Mesenchymal stem cell (in vitro differentiated cells and primary cell): ENCODE data around the gene PDCL3. TPM values are rescaled to one million over a fixed set of nuclear protein-coding genes. Genes with fewer than 3 reads are reported as not detected.

Experiments
- DNase-seq: peaks from one replicate; pipeline ENCODE4 v3.0.0-alpha.2; 2013
- H2AFZ ChIP-seq: one replicate; pipeline ENCODE4 v1.6.1; 2013; ENCODE audit warnings: low read depth, mild to moderate bottlenecking, control low read depth, inconsistent platforms, low read length, moderate library complexity
- H2AK5ac ChIP-seq: 2 replicates; pipeline ENCODE4 v1.6.1; 2013; ENCODE audit warnings: low read length, moderate library complexity, mild to moderate bottlenecking, inconsistent platforms; ENCODE audit not compliant: severe bottlenecking
- H2BK120ac ChIP-seq: one replicate; pipeline ENCODE4 v1.6.1; 2013; ENCODE audit warnings: low read depth, mild to moderate bottlenecking, inconsistent platforms, low read length, moderate library complexity
- H2BK12ac ChIP-seq, 2 experiments: one replicate each; pipeline ENCODE4 v1.6.1; 2013; ENCODE audit warnings: inconsistent platforms in 2 of 2, low read length in 2 of 2, mild to moderate bottlenecking in 2 of 2, moderate library complexity in 2 of 2, control low read depth in 1 of 2
- H2BK15ac ChIP-seq: one replicate; pipeline ENCODE4 v1.6.1; 2013; ENCODE audit warnings: mild to moderate bottlenecking, low read depth, inconsistent platforms; ENCODE audit not compliant: poor library complexity, severe bottlenecking
- H2BK5ac ChIP-seq: 2 replicates; pipeline ENCODE4 v1.6.1; 2013; ENCODE audit warnings: low read depth, mild to moderate bottlenecking, low read length, control low read depth, inconsistent platforms; ENCODE audit not compliant: poor library complexity, severe bottlenecking
- H3K14ac ChIP-seq, 2 experiments: one replicate each; pipeline ENCODE4 v1.6.1; 2013; ENCODE audit warnings: inconsistent platforms in 2 of 2, low read length in 2 of 2, control low read depth in 1 of 2, mild to moderate bottlenecking in 1 of 2, moderate library complexity in 1 of 2
- H3K18ac ChIP-seq, 2 experiments: one replicate each; pipeline ENCODE4 v1.6.1; 2013; ENCODE audit warnings: inconsistent platforms in 2 of 2, low read length in 2 of 2, control low read depth in 1 of 2, low read depth in 1 of 2, mild to moderate bottlenecking in 1 of 2
- H3K23ac ChIP-seq, 2 experiments: one replicate each; pipeline ENCODE4 v1.6.1; 2013; ENCODE audit warnings: inconsistent platforms in 2 of 2, low read length in 2 of 2, mild to moderate bottlenecking in 2 of 2, moderate library complexity in 2 of 2, control low read depth in 1 of 2
- H3K27ac ChIP-seq: 2 replicates; pipeline ENCODE4 v1.5.1; 2013; ENCODE audit warnings: mild to moderate bottlenecking, moderate library complexity, low read length, control low read depth, inconsistent platforms; ENCODE audit not compliant: poor library complexity, severe bottlenecking
- H3K27me3 ChIP-seq, 2 experiments: 2 replicates each; pipeline versions ENCODE4 v1.6.1 to v1.7.0; 2013; ENCODE audit warnings: low read length in 2 of 2, mild to moderate bottlenecking in 2 of 2, moderate library complexity in 2 of 2, control low read depth in 1 of 2, inconsistent platforms in 1 of 2; ENCODE audit not compliant: control insufficient read depth in 1 of 2, insufficient read depth in 1 of 2
- H3K36me3 ChIP-seq, 2 experiments: 2 replicates each; pipeline versions ENCODE4 v1.6.1 to v1.7.0; 2013; ENCODE audit warnings: low read length in 2 of 2, control low read depth in 1 of 2, inconsistent platforms in 1 of 2, low read depth in 1 of 2, mild to moderate bottlenecking in 1 of 2; ENCODE audit not compliant: insufficient read depth in 2 of 2, control insufficient read depth in 1 of 2
- H3K4ac ChIP-seq, 2 experiments: one replicate each; pipeline ENCODE4 v1.6.1; 2013; ENCODE audit warnings: inconsistent platforms in 2 of 2, low read length in 2 of 2, mild to moderate bottlenecking in 2 of 2, moderate library complexity in 2 of 2, control low read depth in 1 of 2, low read depth in 1 of 2
- H3K4me1 ChIP-seq: 2 replicates; pipeline ENCODE4 v1.6.1; 2013; ENCODE audit warnings: low read depth, low read length, control low read depth; ENCODE audit not compliant: control insufficient read depth, insufficient read depth
- H3K4me2 ChIP-seq: 2 replicates; pipeline ENCODE4 v1.6.1; 2013; ENCODE audit warnings: low read length, mild to moderate bottlenecking, inconsistent platforms; ENCODE audit not compliant: poor library complexity, severe bottlenecking
- H3K4me3 ChIP-seq, 2 experiments: 2 replicates each; pipeline versions ENCODE4 v1.5.1 to v1.7.0; 2013; ENCODE audit warnings: low read length in 2 of 2, mild to moderate bottlenecking in 2 of 2, control low read depth in 1 of 2, low read depth in 1 of 2; ENCODE audit not compliant: insufficient read depth in 1 of 2
- H3K79me1 ChIP-seq: replicated peaks from 2 replicates; pipeline ENCODE4 v1.6.1; 2013; ENCODE audit warnings: mild to moderate bottlenecking, control low read depth, low read length, inconsistent platforms; ENCODE audit not compliant: poor library complexity, severe bottlenecking
- H3K9ac ChIP-seq: 2 replicates; pipeline ENCODE4 v1.7.0; 2013; ENCODE audit warnings: mild to moderate bottlenecking, low read length, moderate library complexity
- H3K9me3 ChIP-seq: 2 replicates; pipeline ENCODE4 v1.7.0; 2013; ENCODE audit warnings: mild to moderate bottlenecking, low read length; ENCODE audit not compliant: control insufficient read depth
- H4K8ac ChIP-seq: one replicate; pipeline ENCODE4 v1.6.1; 2013; ENCODE audit warnings: inconsistent platforms, mild to moderate bottlenecking, low read length, moderate library complexity
- H4K91ac ChIP-seq: one replicate; pipeline ENCODE4 v1.6.1; 2013; ENCODE audit warnings: mild to moderate bottlenecking, low read length, inconsistent platforms
- WGBS: methylation state at CpG from one replicate; pipeline ENCODE4 v1.1.7; 2013; ENCODE audit warnings: mixed read lengths; 5-methylcytosine and 5-hydroxymethylcytosine counted together
- polyA plus RNA-seq, 2 experiments: library from polyadenylated mRNA; stranded (reverse); fragments of 200-250 nt; gene quantifications; one replicate each; pipeline ENCODE4 v1.2.3, GENCODE V29; 2013

Gene PDCL3
- 18.8 TPM for polyA plus RNA-seq (2013, experiment 1 of 2)
- 19.6 TPM for polyA plus RNA-seq (2013, experiment 2 of 2)

GRCh38 chr2:100562613-100563406 is at the start of gene PDCL3:
Gene PDCL3, plus strand, starts transcription at chr2:100562993. Its CDS starts 75 bp downstream, at chr2:100563068.
- Histone ChIP-seq H3K36me3 (peaks cover 11 to 16% of the 10 kb centered on the region in 2 experiments), H3K4me3 (peak within 1 kb of the TSS; percentile 90 to 97), H3K14ac (peak within 1 kb of the TSS; percentile 90 to 92), H2BK120ac (peak within 1 kb of the TSS; percentile 71), H3K4me1 (peaks cover 8% of the 10 kb centered on the region), H3K4ac (peak within 1 kb of the TSS; percentile 97 to 98), H3K9me3 (no peaks in the 10 kb centered on the region), H4K91ac (peak within 1 kb of the TSS; percentile 96), H3K18ac (peak within 1 kb of the TSS; percentile 95 to 96), H3K27me3 (no peaks in the 10 kb centered on the region), H2AFZ (peak within 1 kb of the TSS; percentile 95), H3K27ac (peak within 1 kb of the TSS; percentile 96), H3K4me2 (peak within 1 kb of the TSS; percentile 74), H2AK5ac (peak within 1 kb of the TSS; percentile 16), H3K9ac (peak within 1 kb of the TSS; percentile 98), H2BK5ac (peak within 1 kb of the TSS; percentile 97), H3K23ac (peak within 1 kb of the TSS in 1 of 2 experiments; percentile 37), H4K8ac (peak within 1 kb of the TSS; percentile 98), H3K79me1 (peaks cover 22% of the 10 kb centered on the region), H2BK15ac (peak within 1 kb of the TSS; percentile 91), H2BK12ac (peak within 1 kb of the TSS in 1 of 2 experiments; percentile 77)
- 1% methylated on average over 57 of the region's 62 CpGs for WGBS
- DNase-seq, result peak; percentile 100

GRCh38 chr2:100513650-100514049 is 49.1 kb upstream of the PDCL3 start:
- 82% methylated on average over 4 of the region's 4 CpGs for WGBS
- H3K79me1 ChIP-seq, result no peaks in the 10 kb centered on the region
- no peak overlapping the region for H4K91ac ChIP-seq

GRCh38 chr2:100517556-100517955 is 45.2 kb upstream of the PDCL3 start:
- no peak for DNase-seq
- Histone ChIP-seq H3K27ac (no peak overlapping the region), H3K4me2 (no peak overlapping the region), H3K36me3 (no peaks in the 10 kb centered on the region), H2AK5ac (no peak overlapping the region), H4K8ac (no peak overlapping the region), H2BK15ac (no peak overlapping the region), H2BK5ac (no peak overlapping the region), H3K4ac (no peak overlapping the region), H2BK12ac (no peak overlapping the region), H3K27me3 (no peaks in the 10 kb centered on the region), H3K9me3 (no peaks in the 10 kb centered on the region), H3K18ac (no peak overlapping the region), H4K91ac (no peak overlapping the region), H3K4me3 (no peak overlapping the region), H3K4me1 (no peaks in the 10 kb centered on the region), H3K14ac (no peak overlapping the region), H2BK120ac (no peak overlapping the region), H3K79me1 (no peaks in the 10 kb centered on the region), H3K23ac (no peak overlapping the region), H3K9ac (no peak overlapping the region), H2AFZ (no peak overlapping the region)
- WGBS, result 38% methylated on average over 1 of the region's 1 CpG

More at GRCh38 chr2:100513650-100514049, 49.1 kb upstream of the PDCL3 start:
- no peaks in the 10 kb centered on the region for H3K4me1 ChIP-seq
- H3K9me3 ChIP-seq, result peaks cover 6% of the 10 kb centered on the region
- H2AFZ ChIP-seq, result no peak overlapping the region
- no peak overlapping the region for H4K8ac ChIP-seq
- H2BK12ac ChIP-seq, result no peak overlapping the region
- no peak overlapping the region for H2BK5ac ChIP-seq
- no peak overlapping the region for H3K4me3 ChIP-seq
- DNase-seq, result no peak
- no peak overlapping the region for H3K27ac ChIP-seq
- H2AK5ac ChIP-seq, result no peak overlapping the region
- no peak overlapping the region for H3K14ac ChIP-seq
- H2BK120ac ChIP-seq, result no peak overlapping the region
- no peak overlapping the region for H3K4me2 ChIP-seq
- H3K4ac ChIP-seq, result no peak overlapping the region
- H3K36me3 ChIP-seq, result no peaks in the 10 kb centered on the region
- no peaks in the 10 kb centered on the region for H3K27me3 ChIP-seq
- H2BK15ac ChIP-seq, result no peak overlapping the region
- H3K18ac ChIP-seq, result no peak overlapping the region
- no peak overlapping the region for H3K23ac ChIP-seq
- no peak overlapping the region for H3K9ac ChIP-seq

- H2BK15ac ChIP-seq, result no peak overlapping the region
- H3K9ac ChIP-seq, result no peak overlapping the region
- no peaks in the 10 kb centered on the region for H3K36me3 ChIP-seq
- H4K91ac ChIP-seq, result no peak overlapping the region
- H3K79me1 ChIP-seq, result no peaks in the 10 kb centered on the region
- no peak overlapping the region for H3K14ac ChIP-seq
- H3K27me3 ChIP-seq, result no peaks in the 10 kb centered on the region
- no peak overlapping the region for H2BK12ac ChIP-seq
- H3K4ac ChIP-seq, result no peak overlapping the region
- WGBS, result 59% methylated on average over 2 of the region's 2 CpGs
- H2BK5ac ChIP-seq, result no peak overlapping the region
- H3K4me1 ChIP-seq, result no peaks in the 10 kb centered on the region
- H3K18ac ChIP-seq, result no peak overlapping the region
- H4K8ac ChIP-seq, result no peak overlapping the region
- H2AK5ac ChIP-seq, result no peak overlapping the region
- H2BK120ac ChIP-seq, result no peak overlapping the region
- no peak overlapping the region for H3K23ac ChIP-seq
- H3K4me2 ChIP-seq, result no peak overlapping the region
- DNase-seq, result no peak
- H3K4me3 ChIP-seq, result no peak overlapping the region
- H2AFZ ChIP-seq, result no peak overlapping the region
- no peak overlapping the region for H3K27ac ChIP-seq
- no peaks in the 10 kb centered on the region for H3K9me3 ChIP-seq
Observed at GRCh38 chr2:100518801-100519200, 44.0 kb upstream of the PDCL3 start.
